ENCODE results near the gene ERLEC1.

DNA sequence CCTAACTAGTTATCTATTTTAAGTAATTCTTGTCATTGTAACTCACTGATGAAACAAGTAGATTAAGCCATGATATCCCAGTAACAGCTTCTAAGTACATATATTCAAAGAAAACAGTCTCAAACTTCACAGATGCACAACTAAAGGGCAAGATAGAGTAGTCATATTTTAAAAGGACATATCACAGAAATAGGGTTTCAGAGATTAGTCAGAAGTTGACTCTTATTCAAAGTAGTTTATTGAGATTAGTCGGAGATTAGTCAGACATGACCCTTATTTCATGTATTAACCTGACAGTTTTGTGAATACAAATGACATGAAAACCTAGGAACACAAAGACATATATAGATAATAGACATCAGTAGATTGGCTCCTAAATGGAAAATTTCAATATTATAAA, 35.1 kb upstream of the ERLEC1 start:
- TF ChIP-seq POLR2AphosphoS5 (IDR thresholded peaks at IDR 0.05), result no peak
- TF ChIP-seq, protein P1, sequence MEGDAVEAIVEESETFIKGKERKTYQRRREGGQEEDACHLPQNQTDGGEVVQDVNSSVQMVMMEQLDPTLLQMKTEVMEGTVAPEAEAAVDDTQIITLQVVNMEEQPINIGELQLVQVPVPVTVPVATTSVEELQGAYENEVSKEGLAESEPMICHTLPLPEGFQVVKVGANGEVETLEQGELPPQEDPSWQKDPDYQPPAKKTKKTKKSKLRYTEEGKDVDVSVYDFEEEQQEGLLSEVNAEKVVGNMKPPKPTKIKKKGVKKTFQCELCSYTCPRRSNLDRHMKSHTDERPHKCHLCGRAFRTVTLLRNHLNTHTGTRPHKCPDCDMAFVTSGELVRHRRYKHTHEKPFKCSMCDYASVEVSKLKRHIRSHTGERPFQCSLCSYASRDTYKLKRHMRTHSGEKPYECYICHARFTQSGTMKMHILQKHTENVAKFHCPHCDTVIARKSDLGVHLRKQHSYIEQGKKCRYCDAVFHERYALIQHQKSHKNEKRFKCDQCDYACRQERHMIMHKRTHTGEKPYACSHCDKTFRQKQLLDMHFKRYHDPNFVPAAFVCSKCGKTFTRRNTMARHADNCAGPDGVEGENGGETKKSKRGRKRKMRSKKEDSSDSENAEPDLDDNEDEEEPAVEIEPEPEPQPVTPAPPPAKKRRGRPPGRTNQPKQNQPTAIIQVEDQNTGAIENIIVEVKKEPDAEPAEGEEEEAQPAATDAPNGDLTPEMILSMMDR (IDR thresholded peaks at IDR 0.05), result no peak
- no peak for TF ChIP-seq POLR2A (IDR thresholded peaks at IDR 0.05)

Data from suprapubic skin (tissue), 4 donors.